HG03439 (cell line): ENCODE measurements around the gene SLC9A9.
A peak's percentile ranks its signal among the peaks of the same experiment; 100 is the strongest.
"Not testable (repeated sequence)": the region's sequence is repeated elsewhere in the genome, so short reads cannot be mapped to it uniquely, and the experiment has no call there.

Experiments used
- ATAC-seq: cut with Tn5 transposase; IDR thresholded peaks from one replicate; pipeline ENCODE4 v1.9.1; 2021; ENCODE audit warnings: mild to moderate bottlenecking, moderate library complexity; ENCODE audit not compliant: unreplicated experiment

SLC9A9 gene

GRCh38 chr3:143811602-143812001 lies 36.7 kb downstream of the SLC9A9 start:
- no peak for ATAC-seq

DNA sequence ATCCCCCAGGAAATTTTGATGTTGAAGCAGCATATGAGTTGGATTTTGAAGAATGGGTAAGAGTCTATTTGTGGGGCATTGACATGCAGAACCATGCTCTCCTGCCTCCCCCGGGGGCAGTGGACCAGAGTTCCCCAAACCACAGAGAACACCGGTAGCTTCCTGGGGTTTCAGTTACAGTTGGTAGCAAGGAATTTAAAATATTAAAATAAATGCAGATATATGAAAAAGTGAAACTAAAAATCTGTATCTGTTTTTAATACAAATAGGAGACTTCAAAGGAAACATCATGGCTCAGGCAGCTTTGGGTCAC lies 37.4 kb downstream of the SLC9A9 start:
- ATAC-seq = no peak

GRCh38 chr3:143810166-143810952 lies 37.9 kb downstream of the SLC9A9 start:
- ATAC-seq = no peak

GRCh38 chr3:143809121-143809621 lies 39.1 kb downstream of the SLC9A9 start:
- no peak for ATAC-seq

GRCh38 chr3:143808030-143808429 lies 40.2 kb downstream of the SLC9A9 start:
- ATAC-seq = no peak

GRCh38 chr3:143806038-143806437 lies 42.2 kb downstream of the SLC9A9 start:
- ATAC-seq = no peak

GRCh38 chr3:143805476-143805875 lies 42.8 kb downstream of the SLC9A9 start:
- not testable (repeated sequence) for ATAC-seq

DNA sequence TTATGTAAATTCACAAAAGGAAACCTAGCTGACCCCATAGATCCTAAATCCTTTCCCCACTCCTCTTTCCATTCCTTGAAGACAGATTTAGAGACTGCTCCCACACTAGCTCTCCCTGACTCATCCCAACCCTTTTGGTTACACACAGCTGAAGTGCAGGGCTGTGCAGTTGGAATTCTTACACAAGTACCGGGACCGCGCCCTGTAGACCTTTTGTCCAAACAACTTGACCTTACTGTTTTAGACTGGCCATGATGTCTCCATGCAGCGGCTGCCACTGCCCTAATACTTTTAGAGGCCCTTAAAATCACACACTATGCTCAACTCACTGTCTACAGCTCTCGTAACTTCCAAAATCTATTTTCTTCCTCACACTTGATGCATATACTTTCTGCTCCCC lies 47.2 kb downstream of the SLC9A9 start:
- ATAC-seq = not testable (repeated sequence)

DNA sequence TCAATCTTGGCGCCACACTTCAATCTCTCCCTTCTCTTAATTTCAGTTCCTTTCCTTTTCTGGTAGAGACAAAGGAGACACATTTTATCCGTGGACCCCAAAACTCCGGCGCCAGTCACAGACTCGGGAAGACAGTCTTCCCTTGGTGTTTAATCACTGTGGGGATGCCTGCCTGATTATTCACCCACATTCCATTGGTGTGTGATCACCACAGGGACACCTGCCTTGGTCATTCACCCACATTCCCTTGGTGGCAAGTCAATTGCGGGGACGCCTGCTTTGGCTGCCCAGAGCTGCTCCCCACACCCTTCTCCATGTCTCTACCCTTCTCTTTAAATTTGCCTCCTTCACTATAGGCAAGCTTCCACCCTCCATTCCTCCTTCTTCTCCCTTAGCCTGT lies 50.1 kb downstream of the SLC9A9 start:
- not testable (repeated sequence) for ATAC-seq

- ATAC-seq = no peak
Measured at GRCh38 chr3:143795874-143796273, 52.4 kb downstream of the SLC9A9 start.

DNA sequence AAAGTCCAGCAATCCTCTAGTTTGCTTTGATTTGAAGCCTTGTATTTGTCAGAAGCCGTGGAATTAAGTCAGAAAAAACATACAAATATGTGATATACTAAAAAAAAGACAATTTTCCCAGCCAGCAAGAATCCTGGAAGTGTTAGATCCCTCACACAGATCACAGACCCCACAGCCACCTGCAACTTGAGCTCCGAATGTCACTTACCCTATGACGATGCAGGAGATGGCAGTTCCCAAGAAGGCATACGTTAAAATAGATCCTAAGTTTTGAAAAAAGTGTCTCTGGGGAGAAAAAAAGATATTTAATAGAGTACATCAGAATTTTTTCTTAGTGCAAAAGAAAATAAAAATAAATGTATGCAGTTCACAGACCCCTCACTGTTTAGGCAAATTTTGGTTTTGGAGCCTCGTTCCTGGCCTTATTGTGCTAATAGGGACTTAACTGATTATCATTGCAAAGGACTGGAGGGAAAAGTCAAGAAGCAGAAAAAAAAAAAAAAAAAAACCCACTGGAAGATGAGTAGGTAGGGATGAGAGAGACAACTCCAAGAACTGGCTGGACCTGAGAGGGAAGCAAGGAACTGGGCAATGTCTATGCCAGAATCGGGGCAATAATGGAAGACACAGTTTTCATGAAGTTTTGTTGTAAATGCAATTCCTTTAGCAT lies 53.3 kb downstream of the SLC9A9 start:
- ATAC-seq = no peak

DNA sequence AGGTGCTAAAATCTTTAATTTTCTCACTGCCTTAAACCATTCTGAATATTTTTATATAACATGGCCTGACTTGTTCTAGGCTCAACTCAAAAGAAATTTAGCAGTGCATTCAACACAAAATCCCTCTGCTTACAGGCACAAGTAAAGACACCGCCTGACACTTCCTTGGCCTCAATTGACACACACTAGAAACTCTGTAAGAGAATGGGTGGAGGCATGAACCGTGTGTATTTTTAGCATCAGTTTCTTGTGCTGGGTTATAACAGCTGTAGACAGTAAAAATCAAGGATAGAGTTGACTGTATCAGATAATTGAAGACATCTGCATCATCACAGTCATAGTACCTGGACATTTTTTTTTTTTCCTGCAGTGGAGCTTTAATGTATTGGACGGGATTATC lies 54.3 kb downstream of the SLC9A9 start:
- no peak for ATAC-seq

GRCh38 chr3:143791386-143791785 lies 56.9 kb downstream of the SLC9A9 start:
- no peak for ATAC-seq

DNA sequence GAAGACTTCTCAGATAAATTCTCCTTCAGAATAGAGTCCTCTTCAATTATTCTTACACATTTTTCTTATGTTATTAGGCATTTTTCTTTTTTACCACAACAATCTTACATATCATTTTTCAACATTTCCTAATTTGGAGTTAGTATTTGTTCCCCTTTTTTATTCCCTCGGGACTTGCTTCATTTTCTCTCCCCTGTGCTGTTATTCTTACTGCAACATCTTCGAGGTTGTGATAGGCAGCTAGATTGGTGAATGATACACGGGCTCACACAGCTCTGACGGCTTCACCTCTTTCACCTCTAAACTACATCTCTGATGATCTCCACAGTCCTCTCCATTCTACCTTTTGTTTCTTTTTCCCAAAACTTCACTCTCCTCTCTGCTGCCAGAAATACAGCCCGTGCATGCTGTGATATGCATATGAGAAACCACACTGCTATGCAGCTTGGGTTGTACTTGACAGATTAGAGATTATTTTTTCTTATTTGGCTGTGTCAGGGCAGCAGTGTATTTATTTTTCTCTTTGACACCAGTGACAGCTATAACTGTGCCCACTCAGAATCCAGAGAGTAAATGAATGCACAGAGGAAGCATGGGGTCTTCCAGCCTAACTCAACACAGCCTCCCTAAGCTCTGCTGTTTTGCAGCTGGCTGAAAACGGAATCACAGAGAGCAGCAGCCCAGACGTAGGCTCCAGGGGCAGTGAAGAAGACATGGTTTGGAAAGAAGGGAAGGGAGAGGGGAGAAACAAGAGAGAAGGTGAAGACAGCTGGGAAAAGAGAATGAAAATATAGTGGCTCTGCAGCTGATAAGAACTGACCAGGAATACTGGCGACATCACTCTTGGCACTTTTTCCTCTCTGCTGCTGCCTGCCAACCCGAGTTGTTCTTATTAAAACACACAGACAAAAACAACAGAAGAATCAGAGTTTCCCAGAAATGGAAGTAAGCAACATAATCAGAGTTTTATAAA lies 61.8 kb downstream of the SLC9A9 start:
- ATAC-seq = no peak

DNA sequence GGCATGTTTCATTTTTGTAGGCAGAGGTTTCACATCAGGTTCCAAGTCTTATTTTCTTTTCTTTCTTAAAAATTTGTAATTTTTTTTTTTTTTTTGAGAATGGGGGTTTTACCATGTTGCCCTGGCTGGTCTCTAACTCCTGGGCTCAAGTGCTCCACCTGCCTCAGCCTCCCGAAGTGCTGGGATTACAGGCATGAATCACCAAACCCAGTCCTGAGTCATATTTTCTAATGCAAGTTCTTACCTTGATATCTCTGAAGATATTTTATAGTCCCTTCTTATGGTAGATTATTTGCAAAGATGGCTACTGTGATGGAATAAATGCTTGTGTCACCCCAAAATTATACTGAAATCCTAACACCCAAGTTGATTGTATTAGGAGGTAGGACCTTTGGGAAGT lies 63.8 kb downstream of the SLC9A9 start:
- no peak for ATAC-seq

- ATAC-seq = no peak
Measured at GRCh38 chr3:143783851-143784370, 64.4 kb downstream of the SLC9A9 start.

DNA sequence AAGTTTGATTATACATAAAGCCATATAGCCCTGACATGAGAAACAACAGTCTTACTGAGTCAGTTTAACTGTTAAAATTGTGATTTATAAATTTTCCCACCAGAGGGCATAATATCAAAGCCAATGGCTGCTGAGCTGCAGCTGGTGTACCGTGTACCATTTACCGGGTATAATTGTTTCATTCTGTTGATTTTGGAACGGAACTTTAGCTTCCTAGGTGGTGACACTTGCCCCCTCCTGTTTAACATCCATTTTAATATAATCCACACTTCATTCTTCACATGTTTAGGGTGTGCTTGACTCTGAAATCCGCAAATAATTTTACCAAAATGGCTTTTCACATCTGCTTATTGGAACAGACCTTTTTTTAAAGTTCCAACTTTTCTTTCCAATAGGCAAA lies 72.8 kb downstream of the SLC9A9 start:
- ATAC-seq = peak; percentile 87

GRCh38 chr3:143771939-143772338 lies 76.3 kb downstream of the SLC9A9 start:
- ATAC-seq = no peak

- no peak for ATAC-seq
Measured at GRCh38 chr3:143771258-143771657, 77.0 kb downstream of the SLC9A9 start.

- no peak for ATAC-seq
Measured at GRCh38 chr3:143770391-143770790, 77.9 kb downstream of the SLC9A9 start.

GRCh38 chr3:143769616-143770015 lies 78.7 kb downstream of the SLC9A9 start:
- no peak for ATAC-seq
